ENCODE results near the gene EME1. TPM values are rescaled to one million over a fixed set of nuclear protein-coding genes. Genes with fewer than 3 reads are reported as not detected.

The EME1 gene
- total and polyA plus RNA-seq, 5 donors: 0.36 to 0.59 (median 0.46) TPM; not detected in 2

DNA sequence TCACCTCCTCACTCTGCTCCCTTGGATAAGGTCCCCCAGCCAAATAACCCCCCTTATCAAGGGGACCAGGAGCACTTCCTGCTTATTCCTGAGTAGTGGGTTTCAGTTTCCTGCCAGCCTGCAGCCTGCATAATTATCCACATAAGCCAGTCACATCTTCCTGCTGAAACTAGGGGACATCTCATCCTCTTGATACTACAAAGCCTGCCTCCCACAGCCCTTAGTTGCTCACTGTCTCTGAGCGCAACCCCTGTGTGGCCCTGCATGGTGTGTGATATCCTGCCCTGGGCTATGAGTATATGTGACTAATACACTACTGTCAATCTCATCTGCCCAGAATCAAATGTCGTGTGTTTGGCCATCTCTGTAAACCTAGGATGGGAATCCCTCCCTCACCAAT lies 35.1 kb upstream of the EME1 start:
- ATAC-seq: no peak
- intact Hi-C loops (cut with DNase I): no loop called here
- Histone ChIP-seq H3K4me1 (ENCODE audit: control insufficient read depth, insufficient read depth, low read length) (no peaks in the 10 kb centered on the region), H3K4me3 (ENCODE audit: low read length) (no peak overlapping the region), H3K27me3 (ENCODE audit: control insufficient read depth, insufficient read depth) (no peaks in the 10 kb centered on the region), H3K27ac (ENCODE audit: low read length) (no peak overlapping the region), H3K9me3 (ENCODE audit: control insufficient read depth, low read length) (no peaks in the 10 kb centered on the region)
- WGBS: 83% methylated on average over 2 of the region's 2 CpGs
- no peak for DNase-seq

DNA sequence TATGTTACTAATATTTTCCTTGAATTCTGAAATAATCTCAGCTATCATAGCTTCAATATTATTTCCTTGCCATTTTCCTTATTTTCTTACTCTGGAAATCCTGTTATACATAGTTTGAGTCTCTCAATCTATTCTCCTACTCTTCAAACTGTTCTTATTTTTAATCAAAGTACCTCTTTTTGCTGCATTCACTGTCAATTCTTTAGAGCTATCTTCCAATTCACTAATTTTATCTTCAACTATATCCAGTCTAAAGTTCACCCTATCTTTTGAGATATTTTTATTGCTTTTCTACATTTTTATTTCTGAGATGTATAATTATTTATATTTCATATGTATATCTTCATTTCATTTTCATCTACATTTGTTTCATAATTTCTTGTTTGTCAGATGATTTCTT lies 34.4 kb upstream of the EME1 start:
- H3K4me3 ChIP-seq (ENCODE audit: low read length): no peak overlapping the region
- ATAC-seq (no peak), DNase-seq (no peak)
- no peak overlapping the region for H3K27ac ChIP-seq (ENCODE audit: low read length)
- H3K27me3 ChIP-seq (ENCODE audit: control insufficient read depth, insufficient read depth): no peaks in the 10 kb centered on the region
- no peaks in the 10 kb centered on the region for H3K9me3 ChIP-seq (ENCODE audit: control insufficient read depth, low read length)
- intact Hi-C loops (cut with DNase I): no loop called here
- H3K4me1 ChIP-seq (ENCODE audit: control insufficient read depth, insufficient read depth, low read length): no peaks in the 10 kb centered on the region

DNA sequence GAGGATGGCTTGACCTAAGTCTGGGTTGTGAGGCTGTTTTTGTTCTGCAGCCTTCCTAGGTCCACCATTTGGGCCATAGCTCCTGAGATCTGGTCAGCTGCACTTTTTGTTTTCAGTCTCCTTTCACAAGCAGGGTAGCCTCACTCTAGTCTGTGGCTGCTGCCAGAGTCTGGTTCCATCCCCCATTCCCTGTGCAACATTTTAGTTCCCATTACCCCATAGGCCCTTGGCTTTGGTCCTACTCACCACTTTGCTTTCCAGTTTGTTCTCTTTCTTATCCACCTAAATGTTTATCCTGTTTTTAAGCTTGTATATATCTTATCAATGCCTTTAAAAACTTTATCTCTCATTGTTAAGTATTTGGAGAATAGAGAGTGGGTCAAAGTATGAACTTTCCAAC lies 33.6 kb upstream of the EME1 start:
- Histone ChIP-seq H3K27ac (ENCODE audit: low read length) (no peak overlapping the region), H3K27me3 (ENCODE audit: control insufficient read depth, insufficient read depth) (no peaks in the 10 kb centered on the region), H3K9me3 (ENCODE audit: control insufficient read depth, low read length) (no peaks in the 10 kb centered on the region), H3K4me3 (ENCODE audit: low read length) (no peak overlapping the region), H3K4me1 (ENCODE audit: control insufficient read depth, insufficient read depth, low read length) (no peaks in the 10 kb centered on the region)
- DNase-seq: no peak
- ATAC-seq: no peak
- intact Hi-C loops (cut with DNase I): no loop called here

DNA sequence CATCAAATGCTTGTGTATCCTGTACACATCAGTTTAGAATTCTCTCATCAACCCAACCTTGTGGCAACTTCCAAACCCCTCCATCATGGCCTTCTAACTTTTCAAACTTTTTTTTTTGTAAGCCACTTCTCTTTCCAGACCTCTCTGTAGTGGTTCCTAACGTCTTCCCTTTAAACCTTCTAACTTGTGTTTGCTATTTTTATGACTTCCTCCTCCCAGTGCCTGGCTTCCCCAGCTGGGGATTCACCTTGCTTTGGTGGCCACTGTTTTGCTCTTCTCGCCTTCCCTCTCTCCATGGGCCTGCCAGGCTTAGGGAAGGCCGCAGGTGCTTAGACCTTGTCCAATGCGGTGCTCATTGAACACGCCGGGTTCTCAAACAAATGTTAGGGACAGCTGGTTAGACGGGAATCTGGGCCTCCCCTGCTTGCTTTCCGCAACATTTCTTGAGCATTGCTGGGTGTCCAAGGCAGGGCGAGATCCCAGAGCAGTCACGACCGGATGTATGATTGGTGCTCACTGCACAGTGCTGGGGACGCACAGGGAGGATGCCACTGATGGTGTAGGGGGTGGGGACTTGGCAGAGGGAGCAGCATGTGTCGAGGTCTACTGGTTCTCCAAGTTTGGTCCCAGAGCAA lies 28.2 kb upstream of the EME1 start:
- Histone ChIP-seq H3K4me1 (ENCODE audit: control insufficient read depth, insufficient read depth, low read length) (peaks cover 9% of the 10 kb centered on the region), H3K27me3 (ENCODE audit: control insufficient read depth, insufficient read depth) (no peaks in the 10 kb centered on the region), H3K4me3 (ENCODE audit: low read length) (no peak overlapping the region), H3K9me3 (ENCODE audit: control insufficient read depth, low read length) (no peaks in the 10 kb centered on the region), H3K27ac (ENCODE audit: low read length) (no peak overlapping the region)
- DNase-seq (no peak), ATAC-seq (peak; percentile 4 to 39)
- WGBS: 60% methylated on average over 13 of the region's 13 CpGs
- intact Hi-C loops (cut with DNase I): no loop called here

DNA sequence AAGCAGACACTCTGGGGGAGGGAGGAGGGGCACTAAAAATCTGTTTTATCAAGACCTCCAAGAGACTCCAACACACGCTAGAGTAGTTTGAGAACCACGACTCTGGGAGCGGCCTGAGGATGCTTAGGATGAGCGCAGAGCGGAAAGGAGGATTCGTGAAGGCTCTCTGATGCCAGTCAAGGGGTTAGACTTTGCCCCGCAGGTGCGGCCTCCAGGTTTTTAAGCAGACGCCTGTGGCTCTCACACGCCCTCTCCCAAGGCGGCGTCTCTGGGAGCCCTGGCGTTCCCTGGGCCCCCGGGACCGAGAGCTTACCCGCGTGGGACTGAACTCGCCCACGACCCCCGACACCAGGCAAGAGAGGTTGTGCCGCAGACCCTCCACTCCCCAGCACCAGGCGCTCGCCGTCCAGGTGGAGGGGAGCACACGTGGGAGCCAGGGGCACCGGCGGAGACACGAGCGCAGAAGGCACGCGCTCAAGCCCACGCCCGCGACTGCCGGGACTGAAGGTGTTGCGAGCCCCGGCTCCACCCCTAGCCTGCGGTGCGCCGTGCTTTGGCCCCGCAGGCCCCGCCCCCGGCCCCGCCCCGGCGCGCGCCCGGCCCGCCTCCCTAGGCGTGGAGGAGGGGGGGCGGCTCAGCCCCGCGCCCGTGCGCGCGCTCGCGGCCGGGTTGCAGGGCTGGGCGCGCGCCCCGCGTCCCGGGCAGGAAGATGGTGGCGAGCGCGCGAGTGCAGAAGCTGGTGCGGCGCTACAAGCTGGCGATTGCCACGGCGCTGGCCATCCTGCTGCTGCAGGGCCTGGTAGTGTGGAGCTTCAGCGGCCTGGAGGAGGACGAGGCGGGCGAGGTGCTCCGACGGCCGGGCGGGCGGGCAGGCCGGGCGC lies 27.4 kb upstream of the EME1 start, which contains the start of gene XYLT2:
Gene XYLT2, plus strand, starts transcription at position 695 of the 881 bp plus-strand sequence. Its CDS starts 15 bp downstream, at position 710.
- Histone ChIP-seq H3K27me3 (ENCODE audit: control insufficient read depth, insufficient read depth) (no peaks in the 10 kb centered on the region), H3K4me1 (ENCODE audit: control insufficient read depth, insufficient read depth, low read length) (peaks cover 9% of the 10 kb centered on the region), H3K27ac (ENCODE audit: low read length) (no peak within 1 kb of the TSS), H3K9me3 (ENCODE audit: control insufficient read depth, low read length) (no peaks in the 10 kb centered on the region), H3K4me3 (ENCODE audit: low read length) (peak within 1 kb of the TSS; percentile 70)
- ATAC-seq: peak; percentile 91 to 95
- WGBS: 2% methylated on average over 87 of the region's 87 CpGs
- DNase-seq: peak; percentile 88 to 97 (median 96)
- intact Hi-C loops (cut with DNase I): no loop called here

DNA sequence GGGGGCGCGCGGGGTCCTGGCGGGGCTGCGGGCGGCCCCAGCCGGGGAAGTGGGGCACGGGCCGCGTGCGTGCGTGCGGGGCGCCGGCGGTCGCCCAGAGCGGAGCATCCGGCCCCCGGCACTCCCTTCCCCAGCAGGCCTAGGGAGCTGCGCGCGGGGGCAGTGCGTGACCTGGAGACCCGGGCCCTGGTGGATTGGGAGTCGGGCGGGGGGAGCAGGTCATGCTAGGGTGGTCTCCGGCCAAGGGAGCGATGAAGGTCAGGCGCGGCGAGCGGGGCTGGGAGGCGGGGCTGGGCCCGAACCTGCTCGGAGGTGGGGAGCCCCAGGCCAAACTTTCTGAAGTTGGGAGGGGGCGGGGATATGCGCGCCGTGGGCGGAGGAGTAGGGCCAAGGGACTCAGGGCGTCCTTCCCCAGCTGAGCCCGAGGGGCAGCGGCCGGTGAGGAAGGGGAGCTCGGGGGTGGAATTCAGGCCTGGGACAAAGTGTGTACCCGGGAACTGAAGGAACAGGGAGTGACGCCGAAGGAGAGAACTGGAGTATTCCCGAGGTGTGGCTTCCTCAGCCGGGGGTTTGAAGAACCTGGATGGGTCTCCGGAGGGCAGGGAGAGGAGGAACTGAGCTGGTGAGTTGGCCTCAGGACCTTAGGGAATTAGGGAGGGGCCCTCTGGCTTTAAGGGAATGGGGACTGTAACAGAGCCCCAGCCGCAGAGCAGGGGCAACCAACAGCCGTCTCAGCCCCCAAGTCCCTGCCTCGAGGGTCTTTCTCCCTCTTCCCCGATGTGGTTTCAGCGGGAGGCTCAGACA lies 26.5 kb upstream of the EME1 start:
- H3K27ac ChIP-seq (ENCODE audit: low read length): no peak overlapping the region
- H3K4me1 ChIP-seq (ENCODE audit: control insufficient read depth, insufficient read depth, low read length): peaks cover 9% of the 10 kb centered on the region
- peak overlapping the region; percentile 70 for H3K4me3 ChIP-seq (ENCODE audit: low read length)
- DNase-seq: peak in 2 of 3 donors; percentile 79 to 85
- 1% methylated on average over 57 of the region's 57 CpGs for WGBS
- peak; percentile 44 to 58 for ATAC-seq
- intact Hi-C loops (cut with DNase I): no loop called here
- no peaks in the 10 kb centered on the region for H3K9me3 ChIP-seq (ENCODE audit: control insufficient read depth, low read length)
- H3K27me3 ChIP-seq (ENCODE audit: control insufficient read depth, insufficient read depth): no peaks in the 10 kb centered on the region

DNA sequence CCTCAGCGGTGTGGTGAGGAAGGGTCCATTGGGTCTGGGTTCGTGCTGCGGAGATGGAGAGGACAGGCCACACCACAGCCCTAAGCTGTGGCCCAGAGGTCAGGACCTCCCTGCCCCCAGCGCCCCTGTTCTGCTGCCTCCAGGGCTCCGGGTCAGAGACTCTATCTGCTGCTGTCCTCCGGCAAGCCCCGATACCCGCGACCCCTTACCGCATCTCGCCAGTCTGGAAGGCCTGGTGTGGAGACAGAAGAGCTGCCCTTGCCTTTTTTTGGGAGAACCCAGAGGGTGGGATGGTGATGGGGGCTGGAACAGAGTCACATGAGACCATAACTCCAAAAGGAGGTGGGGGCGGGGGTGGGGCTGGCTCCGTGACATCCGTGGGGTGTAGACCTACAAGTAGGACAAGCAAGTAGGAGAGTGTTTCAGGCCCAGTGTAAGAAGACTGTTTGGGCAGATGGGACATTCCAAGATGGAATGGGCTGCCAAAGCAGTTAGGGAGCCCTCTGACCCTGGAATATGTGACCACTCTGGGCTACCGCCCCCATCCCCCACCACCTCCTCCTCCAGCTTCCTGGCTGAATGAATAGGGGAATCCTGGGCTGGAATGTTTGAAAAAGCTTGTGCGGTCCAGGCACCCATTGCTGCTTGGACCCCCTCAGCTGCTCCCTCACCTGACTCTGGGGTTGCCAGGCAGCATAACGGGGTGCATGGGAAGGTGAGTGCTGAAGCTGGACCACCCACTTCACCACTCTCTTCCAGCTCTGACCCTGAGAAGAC lies 25.7 kb upstream of the EME1 start:
- intact Hi-C loops (cut with DNase I): no loop called here
- Histone ChIP-seq H3K4me1 (ENCODE audit: control insufficient read depth, insufficient read depth, low read length) (peaks cover 9% of the 10 kb centered on the region), H3K27ac (ENCODE audit: low read length) (no peak overlapping the region), H3K4me3 (ENCODE audit: low read length) (peak overlapping the region; percentile 70), H3K27me3 (ENCODE audit: control insufficient read depth, insufficient read depth) (no peaks in the 10 kb centered on the region), H3K9me3 (ENCODE audit: control insufficient read depth, low read length) (no peaks in the 10 kb centered on the region)
- DNase-seq (no peak), ATAC-seq (peak; percentile 2 to 11)
- WGBS: 24% methylated on average over 17 of the region's 17 CpGs

DNA sequence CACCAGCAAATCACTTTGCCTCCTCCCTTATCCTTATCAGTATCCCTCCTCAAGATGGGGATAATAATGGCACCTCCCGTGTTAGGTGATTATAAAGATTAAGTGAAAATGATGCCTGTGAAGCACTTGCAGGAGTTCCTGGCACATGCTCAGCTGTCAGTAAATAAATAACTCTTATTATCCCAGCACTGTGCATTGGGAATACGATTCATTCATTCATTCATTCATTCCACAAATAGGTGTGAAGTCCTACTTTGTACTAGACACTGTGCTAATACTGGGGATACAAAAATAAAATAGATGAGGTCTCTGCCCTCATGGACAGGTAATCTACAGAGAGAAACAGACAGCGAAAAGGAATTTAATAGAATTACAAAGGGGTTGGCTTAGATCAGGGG lies 25.1 kb upstream of the EME1 start:
- ATAC-seq: no peak

DNA sequence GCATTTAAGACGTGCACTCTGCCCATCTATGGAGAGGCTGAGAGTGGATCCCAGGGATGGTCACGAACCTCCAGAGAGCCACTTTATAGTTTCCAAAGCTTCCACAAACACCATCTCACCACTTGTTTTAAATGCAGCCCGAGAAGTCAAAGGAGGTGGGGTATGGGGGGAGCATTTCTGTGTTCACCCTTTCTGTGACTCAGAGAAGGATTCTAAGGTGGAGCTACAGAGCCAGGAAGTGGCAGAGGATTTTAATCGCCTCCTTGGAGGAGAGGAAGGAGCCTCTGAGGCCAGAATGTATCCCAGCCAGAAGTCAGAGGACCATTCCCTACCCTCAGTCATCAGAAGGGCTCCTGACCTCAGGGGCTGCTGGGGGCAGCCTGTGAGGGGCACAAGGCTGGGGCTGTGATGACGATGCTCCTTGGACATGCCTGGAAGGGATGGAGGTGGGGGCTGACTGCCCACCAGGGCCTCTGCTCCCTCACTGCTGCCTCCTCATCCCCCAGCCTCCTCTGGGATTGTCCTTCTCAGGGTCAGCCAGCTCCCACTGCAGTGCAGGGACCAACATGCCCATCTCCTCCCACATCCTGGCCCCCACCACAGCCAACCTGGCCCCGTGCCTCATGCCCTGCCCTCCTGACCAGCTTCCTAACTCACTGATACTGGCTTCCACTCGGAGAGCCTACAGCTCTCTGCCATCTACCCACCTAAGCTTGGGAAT lies 24.3 kb upstream of the EME1 start:
- no peaks in the 10 kb centered on the region for H3K9me3 ChIP-seq (ENCODE audit: control insufficient read depth, low read length)
- H3K4me1 ChIP-seq (ENCODE audit: control insufficient read depth, insufficient read depth, low read length): peaks cover 9% of the 10 kb centered on the region
- WGBS: 66% methylated on average over 7 of the region's 7 CpGs
- no peaks in the 10 kb centered on the region for H3K27me3 ChIP-seq (ENCODE audit: control insufficient read depth, insufficient read depth)
- DNase-seq (no peak), ATAC-seq (no peak)
- H3K27ac ChIP-seq (ENCODE audit: low read length): no peak overlapping the region
- no peak overlapping the region for H3K4me3 ChIP-seq (ENCODE audit: low read length)
- intact Hi-C loops (cut with DNase I): no loop called here

More for the DNA sequence above, 25.1 kb upstream of the EME1 start:
- H3K4me3 ChIP-seq (ENCODE audit: low read length): no peak overlapping the region
- no peaks in the 10 kb centered on the region for H3K27me3 ChIP-seq (ENCODE audit: control insufficient read depth, insufficient read depth)
- no peak overlapping the region for H3K27ac ChIP-seq (ENCODE audit: low read length)
- intact Hi-C loops (cut with DNase I): no loop called here
- H3K4me1 ChIP-seq (ENCODE audit: control insufficient read depth, insufficient read depth, low read length): peaks cover 9% of the 10 kb centered on the region
- no peak for DNase-seq
- H3K9me3 ChIP-seq (ENCODE audit: control insufficient read depth, low read length): no peaks in the 10 kb centered on the region
- WGBS: 71% methylated on average over 3 of the region's 3 CpGs

DNA sequence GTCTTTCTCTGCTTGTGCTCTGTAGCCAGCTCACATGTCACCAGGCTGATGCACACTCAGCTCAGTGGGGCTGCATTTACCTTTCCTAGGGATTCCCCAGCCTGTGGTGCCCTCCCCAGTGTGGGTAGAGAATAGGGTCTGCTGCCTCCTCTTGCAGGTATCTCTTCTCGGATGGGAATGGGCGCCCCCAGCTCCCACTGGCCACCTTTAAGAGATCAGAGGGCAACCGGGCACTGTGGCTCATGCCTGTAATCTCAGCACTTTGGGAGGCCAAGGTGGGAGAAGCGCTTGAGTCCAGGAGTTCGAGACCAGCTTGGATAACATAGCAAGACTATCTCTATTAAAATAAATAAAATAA lies 23.8 kb upstream of the EME1 start:
- ATAC-seq (no peak), DNase-seq (no peak)
- Histone ChIP-seq H3K4me1 (ENCODE audit: control insufficient read depth, insufficient read depth, low read length) (peaks cover 9% of the 10 kb centered on the region), H3K4me3 (ENCODE audit: low read length) (no peak overlapping the region), H3K9me3 (ENCODE audit: control insufficient read depth, low read length) (no peaks in the 10 kb centered on the region), H3K27ac (ENCODE audit: low read length) (no peak overlapping the region), H3K27me3 (ENCODE audit: control insufficient read depth, insufficient read depth) (no peaks in the 10 kb centered on the region)
- 96% methylated on average over 5 of the region's 5 CpGs for WGBS
- intact Hi-C loops (cut with DNase I): no loop called here
